OCI-LY3 (cell line): Measurements from ENCODE around the gene CASR.

ENCODE experiments used
- CTCF ChIP-seq: fragments of 200-600, 300-600 bp; sonication (generic); IDR thresholded peaks from 2 replicates; pipeline ENCODE4 v1.5.1; 2014; ENCODE audit warnings: antibody characterized with exemption, low read length, low read depth
- EZH2phosphoT487 ChIP-seq: fragments of 200-600 bp; shearing (Covaris generic); IDR thresholded peaks from 2 replicates; pipeline ENCODE4 v1.6.1; 2018; ENCODE audit warnings: antibody characterized with exemption, mixed run types, low read depth

- TF ChIP-seq CTCF: no peak
- no peak for TF ChIP-seq EZH2phosphoT487
Measured at GRCh38 chr3:122188737-122189136, 5.3 kb downstream of the CASR start.
